ENCODE data around the gene ADGRG3. TPM values are rescaled to one million over a fixed set of nuclear protein-coding genes. Genes with fewer than 3 reads are reported as not detected.

Gene ADGRG3
- total RNA-seq, 4 donors from 2014 or later: 3.8 to 14.2 (median 8.2) TPM

DNA sequence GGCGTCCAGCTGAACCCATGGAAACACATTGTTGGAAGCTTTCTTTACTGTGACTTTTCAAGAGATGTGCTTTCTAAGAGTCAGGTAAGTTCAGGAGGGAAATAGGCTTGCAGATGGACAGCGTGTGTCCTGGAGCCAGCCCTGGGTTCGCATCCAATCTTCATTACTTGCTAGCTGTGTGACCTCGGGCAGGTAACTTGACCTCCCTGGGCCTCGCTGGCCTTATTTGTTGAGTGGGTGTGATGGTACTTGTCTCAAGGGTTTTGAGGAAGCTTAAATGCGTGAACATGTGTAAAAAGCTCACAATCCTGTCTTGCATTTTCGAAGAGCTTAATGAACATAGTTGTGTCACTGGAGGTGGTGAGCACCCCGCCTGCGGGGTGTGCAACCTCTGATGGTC lies 27.9 kb upstream of the ADGRG3 start:
- intact Hi-C loops (cut with DNase I): no loop called here
- no peak overlapping the region for H3K4me3 ChIP-seq (replicated peaks in 1 of 3)
- 58 to 68% methylated on average over 9 of the region's 9 CpGs for WGBS, 2 donors
- TF ChIP-seq POLR2A (IDR thresholded peaks at IDR 0.05): no peak
- TF ChIP-seq, protein P1, sequence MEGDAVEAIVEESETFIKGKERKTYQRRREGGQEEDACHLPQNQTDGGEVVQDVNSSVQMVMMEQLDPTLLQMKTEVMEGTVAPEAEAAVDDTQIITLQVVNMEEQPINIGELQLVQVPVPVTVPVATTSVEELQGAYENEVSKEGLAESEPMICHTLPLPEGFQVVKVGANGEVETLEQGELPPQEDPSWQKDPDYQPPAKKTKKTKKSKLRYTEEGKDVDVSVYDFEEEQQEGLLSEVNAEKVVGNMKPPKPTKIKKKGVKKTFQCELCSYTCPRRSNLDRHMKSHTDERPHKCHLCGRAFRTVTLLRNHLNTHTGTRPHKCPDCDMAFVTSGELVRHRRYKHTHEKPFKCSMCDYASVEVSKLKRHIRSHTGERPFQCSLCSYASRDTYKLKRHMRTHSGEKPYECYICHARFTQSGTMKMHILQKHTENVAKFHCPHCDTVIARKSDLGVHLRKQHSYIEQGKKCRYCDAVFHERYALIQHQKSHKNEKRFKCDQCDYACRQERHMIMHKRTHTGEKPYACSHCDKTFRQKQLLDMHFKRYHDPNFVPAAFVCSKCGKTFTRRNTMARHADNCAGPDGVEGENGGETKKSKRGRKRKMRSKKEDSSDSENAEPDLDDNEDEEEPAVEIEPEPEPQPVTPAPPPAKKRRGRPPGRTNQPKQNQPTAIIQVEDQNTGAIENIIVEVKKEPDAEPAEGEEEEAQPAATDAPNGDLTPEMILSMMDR (IDR thresholded peaks at IDR 0.05): no peak
- H3K4me1 ChIP-seq: peaks cover 70 to 88% of the 10 kb centered on the region in 2 donors
- peaks cover 0 to 3% of the 10 kb centered on the region in 2 donors for H3K36me3 ChIP-seq
- DNase-seq: no peak
- no peaks in the 10 kb centered on the region for H3K9me3 ChIP-seq
- peak overlapping the region; percentile 82 to 99 (median 94) for H3K27ac ChIP-seq
- H3K27me3 ChIP-seq: no peaks in the 10 kb centered on the region

DNA sequence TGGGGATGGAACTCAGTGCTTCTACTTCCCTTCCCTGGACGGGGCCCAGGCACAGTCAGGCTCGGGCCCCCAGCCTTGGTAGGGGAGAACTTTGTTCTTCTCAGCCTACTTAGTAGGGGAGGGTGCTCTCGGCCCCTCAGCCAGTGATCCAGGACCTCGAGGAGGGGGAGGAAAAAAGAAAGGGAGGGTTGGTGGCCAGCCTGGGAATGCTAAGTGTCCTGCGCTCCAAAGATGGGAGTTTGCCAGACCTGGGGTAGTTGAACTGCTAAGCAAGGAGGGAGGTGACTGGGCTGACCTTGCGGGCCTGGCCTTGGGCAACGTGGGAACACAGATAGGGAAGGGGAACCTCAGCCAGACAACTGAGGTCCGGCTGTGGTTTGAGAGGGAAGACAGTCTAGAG lies 27.5 kb upstream of the ADGRG3 start:
- intact Hi-C loops (cut with DNase I): no loop called here
- TF ChIP-seq POLR2A (IDR thresholded peaks at IDR 0.05): no peak
- TF ChIP-seq, protein P1 (IDR thresholded peaks at IDR 0.05): no peak
- Histone ChIP-seq H3K27me3 (no peaks in the 10 kb centered on the region), H3K4me3 (replicated peaks in 1 of 3) (no peak overlapping the region), H3K27ac (peak overlapping the region; percentile 60 to 99 (median 94)), H3K9me3 (no peaks in the 10 kb centered on the region), H3K4me1 (peaks cover 65 to 88% of the 10 kb centered on the region in 2 donors), H3K36me3 (peaks cover 0 to 3% of the 10 kb centered on the region in 2 donors)
- DNase-seq: peak; percentile 89 to 93
- WGBS, 2 donors: 39 to 41% methylated on average over 6 to 8 of the region's 8 CpGs

DNA sequence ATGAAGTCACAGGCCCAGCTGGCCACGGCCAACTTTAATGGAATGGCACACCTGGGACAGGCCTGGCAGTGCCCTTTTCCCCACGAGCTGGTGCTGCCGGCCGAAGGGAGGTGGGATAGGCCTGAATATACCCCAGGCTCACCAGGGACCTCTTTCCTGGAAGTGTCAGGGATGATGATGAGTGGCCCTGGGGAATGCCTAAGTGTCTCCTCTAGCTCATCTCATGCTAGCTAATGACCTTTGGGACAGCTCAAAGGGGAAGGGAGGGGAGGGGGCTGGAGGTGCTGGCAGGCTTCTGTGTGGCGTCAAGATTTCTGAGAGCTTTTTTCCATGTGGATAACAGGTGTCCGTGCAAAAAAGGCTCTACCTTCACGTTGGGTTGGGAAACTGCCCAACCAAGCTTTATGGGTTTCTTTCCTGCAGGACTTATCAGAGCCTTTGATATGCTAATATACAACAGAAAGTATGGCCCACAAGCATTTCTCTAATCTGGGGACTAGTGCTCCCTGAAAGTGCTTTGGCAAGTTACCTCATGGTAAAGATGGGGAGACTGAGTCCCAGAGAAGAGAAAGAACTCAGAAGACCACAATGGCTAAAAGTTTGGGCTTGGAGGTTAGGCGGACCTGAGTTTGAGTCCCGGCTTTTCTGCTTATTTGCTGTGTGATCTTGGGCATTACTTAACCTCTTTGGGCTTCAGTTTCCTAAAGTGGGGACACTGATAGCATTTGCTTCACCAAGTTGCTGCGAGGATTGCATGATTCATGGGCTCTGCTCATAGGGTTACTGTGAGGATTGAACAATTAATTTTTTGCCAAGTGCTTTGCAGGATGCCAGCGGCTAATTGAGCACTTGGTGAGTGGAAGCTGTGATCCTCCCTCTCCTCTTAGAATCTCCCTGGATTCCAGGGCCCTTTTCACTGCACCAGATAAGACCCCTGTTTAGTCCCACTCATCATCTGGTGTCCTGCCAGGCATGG lies 25.7 kb upstream of the ADGRG3 start:
- peaks cover 0 to 3% of the 10 kb centered on the region in 2 donors for H3K36me3 ChIP-seq
- WGBS, 2 donors: 69 to 81% methylated on average over 11 of the region's 11 CpGs
- intact Hi-C loops (cut with DNase I): no loop called here
- H3K9me3 ChIP-seq: no peaks in the 10 kb centered on the region
- H3K4me1 ChIP-seq: peaks cover 47 to 88% of the 10 kb centered on the region in 2 donors
- H3K27me3 ChIP-seq: no peaks in the 10 kb centered on the region
- DNase-seq: no peak
- H3K27ac ChIP-seq: peak overlapping the region; percentile 63 to 99 (median 94)
- no peak for TF ChIP-seq POLR2A (IDR thresholded peaks at IDR 0.05)
- TF ChIP-seq, protein P1 (IDR thresholded peaks at IDR 0.05): no peak
- no peak overlapping the region for H3K4me3 ChIP-seq (replicated peaks in 1 of 3)

DNA sequence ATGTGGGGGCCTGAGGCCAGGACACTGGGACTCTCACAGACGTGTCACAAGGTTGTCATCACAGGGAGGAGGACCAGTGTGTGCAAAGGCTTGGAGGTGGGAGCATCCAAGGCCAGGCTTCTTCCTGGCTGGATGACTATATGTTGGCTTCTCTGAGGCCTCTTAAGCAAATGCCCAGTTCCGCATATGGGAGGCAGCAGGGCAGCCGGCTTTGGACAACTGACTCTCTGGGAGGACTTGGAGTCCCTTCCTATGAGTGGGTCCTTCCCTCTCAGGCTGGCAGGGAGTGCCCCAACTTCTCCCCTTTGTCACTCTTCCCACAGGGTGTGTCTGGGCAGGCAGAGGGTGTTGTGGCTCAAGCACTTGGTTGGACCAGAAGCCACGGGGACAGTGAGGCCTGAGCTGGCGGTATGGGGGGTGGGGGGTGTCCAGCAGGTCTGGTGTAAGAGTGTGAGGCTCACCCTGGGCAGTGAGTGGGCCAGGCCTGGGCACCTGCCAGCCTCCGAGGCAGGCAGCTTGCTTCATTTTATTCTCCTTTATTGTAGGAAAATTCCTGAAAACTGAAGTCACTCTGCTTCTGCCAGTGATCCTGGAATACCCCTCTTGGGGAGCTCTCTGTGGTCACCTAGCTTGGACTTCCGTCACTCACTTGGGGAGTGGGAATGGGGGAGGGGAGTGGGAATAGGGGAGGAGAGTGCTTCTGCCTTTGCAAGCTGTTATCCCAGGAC lies 24.8 kb upstream of the ADGRG3 start:
- Histone ChIP-seq H3K27ac (peak overlapping the region; percentile 63 to 99 (median 94)), H3K36me3 (peaks cover 0 to 6% of the 10 kb centered on the region in 2 donors), H3K9me3 (no peaks in the 10 kb centered on the region), H3K27me3 (no peaks in the 10 kb centered on the region), H3K4me1 (peaks cover 40 to 88% of the 10 kb centered on the region in 2 donors), H3K4me3 (replicated peaks in 1 of 3) (no peak overlapping the region)
- 19 to 56% methylated on average over 3 to 6 of the region's 7 CpGs for WGBS, 2 donors
- DNase-seq: peak; percentile 69 to 87
- TF ChIP-seq, protein P1 (IDR thresholded peaks at IDR 0.05): no peak
- no peak for TF ChIP-seq POLR2A (IDR thresholded peaks at IDR 0.05)
- intact Hi-C loops (cut with DNase I): no loop called here

All from thyroid gland (tissue), 4 donors.